Epithelial cell of proximal tubule (primary cell): ENCODE measurements around the gene POM121. TPM values are rescaled to one million over a fixed set of nuclear protein-coding genes. Genes with fewer than 3 reads are reported as not detected.
"Not testable (repeated sequence)": the region's sequence is repeated elsewhere in the genome, so short reads cannot be mapped to it uniquely, and the experiment has no call there.

Source experiments
- DNase-seq: peaks from one replicate; pipeline ENCODE4 v3.0.0-alpha.2; 2011; ENCODE audit warnings: low read depth
- H3K4me3 ChIP-seq: 2 replicates; pipeline ENCODE4 v1.5.1; 2011; ENCODE audit warnings: low read depth, mild to moderate bottlenecking, low read length
- total RNA-seq: library from RNA; depleted of rRNA; stranded (reverse); fragments of >200 nt; gene quantifications from 2 replicates; pipeline ENCODE4 v1.2.3, GENCODE V29; 2015

POM121 gene
- total RNA-seq, 1 donor from 2014 or later, result 6.6 TPM

- not testable (repeated sequence) for DNase-seq
- H3K4me3 ChIP-seq, result peak overlapping the region; percentile 38
Measured at GRCh38 chr7:72954563-72955198, 29.8 kb downstream of the POM121 start.

GRCh38 chr7:72960029-72960428, 35.1 kb downstream of the POM121 start:
- H3K4me3 ChIP-seq, DNase-seq: not testable (repeated sequence)

GRCh38 chr7:72960626-72961345, 35.9 kb downstream of the POM121 start:
- DNase-seq, H3K4me3 ChIP-seq: not testable (repeated sequence)

- not testable (repeated sequence) for H3K4me3 ChIP-seq, DNase-seq
Measured at GRCh38 chr7:72961346-72961650, 36.4 kb downstream of the POM121 start.

GRCh38 chr7:72963056-72963455, 38.2 kb downstream of the POM121 start:
- H3K4me3 ChIP-seq, result not testable (repeated sequence)

GRCh38 chr7:72965186-72965975, 40.5 kb downstream of the POM121 start:
- not testable (repeated sequence) for H3K4me3 ChIP-seq, DNase-seq

More at GRCh38 chr7:72963056-72963455, 38.2 kb downstream of the POM121 start:
- not testable (repeated sequence) for DNase-seq

GRCh38 chr7:72966892-72967291, 42.0 kb downstream of the POM121 start:
- DNase-seq, H3K4me3 ChIP-seq: not testable (repeated sequence)

GRCh38 chr7:72968980-72969516, 44.2 kb downstream of the POM121 start, which contains the start of gene TRIM74:
TRIM74 (minus strand) TSS chr7:72969466; CDS start chr7:72966157, 3,309 bp downstream.
- not testable (repeated sequence) for H3K4me3 ChIP-seq, DNase-seq

- DNase-seq, result not testable (repeated sequence)
Measured at GRCh38 chr7:72969688-72970087, 44.8 kb downstream of the POM121 start.

GRCh38 chr7:72971505-72971904, 46.6 kb downstream of the POM121 start:
- not testable (repeated sequence) for DNase-seq, H3K4me3 ChIP-seq

More at GRCh38 chr7:72969688-72970087, 44.8 kb downstream of the POM121 start:
- H3K4me3 ChIP-seq, result not testable (repeated sequence)

- DNase-seq, result not testable (repeated sequence)
Measured at GRCh38 chr7:72974781-72975180, 49.9 kb downstream of the POM121 start.

GRCh38 chr7:72975656-72976286, 50.9 kb downstream of the POM121 start:
- not testable (repeated sequence) for H3K4me3 ChIP-seq, DNase-seq

More at GRCh38 chr7:72974781-72975180, 49.9 kb downstream of the POM121 start:
- not testable (repeated sequence) for H3K4me3 ChIP-seq

- H3K4me3 ChIP-seq, result not testable (repeated sequence)
Measured at GRCh38 chr7:72976434-72976833, 51.5 kb downstream of the POM121 start.

GRCh38 chr7:72980382-72980781, 55.5 kb downstream of the POM121 start:
- not testable (repeated sequence) for DNase-seq, H3K4me3 ChIP-seq

More at GRCh38 chr7:72976434-72976833, 51.5 kb downstream of the POM121 start:
- not testable (repeated sequence) for DNase-seq

- H3K4me3 ChIP-seq, result not testable (repeated sequence)
Measured at GRCh38 chr7:72982084-72982483, 57.2 kb downstream of the POM121 start.

GRCh38 chr7:72990146-72990913, 65.4 kb downstream of the POM121 start:
- not testable (repeated sequence) for H3K4me3 ChIP-seq, DNase-seq

More at GRCh38 chr7:72982084-72982483, 57.2 kb downstream of the POM121 start:
- DNase-seq, result not testable (repeated sequence)

GRCh38 chr7:72995484-72995883, 70.6 kb downstream of the POM121 start:
- not testable (repeated sequence) for H3K4me3 ChIP-seq, DNase-seq

GRCh38 chr7:72997447-72997846, 72.6 kb downstream of the POM121 start:
- not testable (repeated sequence) for DNase-seq, H3K4me3 ChIP-seq
